Vagina (tissue), 2 donors: Measurements from ENCODE around the gene MMP19.

Experiments
- POLR2AphosphoS5 ChIP-seq, 2 donors: sonication (generic); formaldehyde crosslinking; IDR thresholded peaks; one replicate each; pipeline ENCODE4 v1.9.0; 2017; ENCODE audit warnings: antibody characterized with exemption in 2 of 2, mild to moderate bottlenecking in 2 of 2, low read depth in 1 of 2; ENCODE audit not compliant: insufficient read depth in 1 of 2
- TF ChIP-seq, protein P1 (sequence below), 3 experiments: fragments of 450-650 bp in 2 of 3; fragments of 200-600 bp in 1 of 3; sonication (generic) in 1 of 3; IDR thresholded peaks; one replicate each; pipeline ENCODE4 v1.5.1; 2017 to 2019; ENCODE audit warnings: antibody characterized with exemption in 3 of 3, mild to moderate bottlenecking in 2 of 3, moderate library complexity in 2 of 3

- TF ChIP-seq, protein P1, sequence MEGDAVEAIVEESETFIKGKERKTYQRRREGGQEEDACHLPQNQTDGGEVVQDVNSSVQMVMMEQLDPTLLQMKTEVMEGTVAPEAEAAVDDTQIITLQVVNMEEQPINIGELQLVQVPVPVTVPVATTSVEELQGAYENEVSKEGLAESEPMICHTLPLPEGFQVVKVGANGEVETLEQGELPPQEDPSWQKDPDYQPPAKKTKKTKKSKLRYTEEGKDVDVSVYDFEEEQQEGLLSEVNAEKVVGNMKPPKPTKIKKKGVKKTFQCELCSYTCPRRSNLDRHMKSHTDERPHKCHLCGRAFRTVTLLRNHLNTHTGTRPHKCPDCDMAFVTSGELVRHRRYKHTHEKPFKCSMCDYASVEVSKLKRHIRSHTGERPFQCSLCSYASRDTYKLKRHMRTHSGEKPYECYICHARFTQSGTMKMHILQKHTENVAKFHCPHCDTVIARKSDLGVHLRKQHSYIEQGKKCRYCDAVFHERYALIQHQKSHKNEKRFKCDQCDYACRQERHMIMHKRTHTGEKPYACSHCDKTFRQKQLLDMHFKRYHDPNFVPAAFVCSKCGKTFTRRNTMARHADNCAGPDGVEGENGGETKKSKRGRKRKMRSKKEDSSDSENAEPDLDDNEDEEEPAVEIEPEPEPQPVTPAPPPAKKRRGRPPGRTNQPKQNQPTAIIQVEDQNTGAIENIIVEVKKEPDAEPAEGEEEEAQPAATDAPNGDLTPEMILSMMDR (IDR thresholded peaks at IDR 0.05) = no peak
- no peak for TF ChIP-seq POLR2AphosphoS5 (IDR thresholded peaks at IDR 0.05; ENCODE audit: insufficient read depth in 1 of 2, low read depth in 1 of 2)
Observed at GRCh38 chr12:55824726-55825125, 18.0 kb downstream of the MMP19 start.
